ENCODE data around the gene VSTM2B.

VSTM2B gene

DNA sequence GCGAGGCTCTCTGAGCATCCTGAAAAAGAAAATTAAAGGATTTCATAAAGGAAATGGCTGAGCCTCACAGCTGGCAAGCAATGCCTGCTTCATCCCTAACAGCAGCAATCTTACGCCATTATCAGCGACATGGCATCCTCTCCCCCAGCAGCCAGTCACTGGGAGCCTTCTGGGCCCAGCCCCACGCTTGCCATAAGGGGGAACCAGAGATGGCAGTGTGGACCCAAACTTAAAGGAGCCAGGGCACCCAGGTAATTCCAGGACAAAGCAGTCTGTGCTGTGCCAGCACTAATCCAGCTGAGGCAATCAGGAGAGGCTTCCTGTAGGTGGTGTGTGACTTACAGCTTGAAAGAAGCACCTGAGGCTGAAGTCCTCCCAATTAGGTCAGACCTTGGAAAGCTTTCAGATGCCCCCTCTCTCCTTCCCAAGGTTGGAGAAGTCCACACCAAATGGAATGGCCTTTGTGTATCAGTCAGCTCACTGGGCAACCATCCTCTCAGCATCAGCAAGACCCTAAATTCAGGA, 10.3 kb downstream of the VSTM2B start:
- Histone ChIP-seq H4K20me1 (no peaks in the 10 kb centered on the region), H3K27me3 (peaks cover 8% of the 10 kb centered on the region)

GRCh38 chr19:29537181-29537580, 11.4 kb downstream of the VSTM2B start:
- no peak for TF ChIP-seq Cebpa-rat (IDR thresholded peaks at IDR 0.05)
- Histone ChIP-seq H3K36me3 (no peaks in the 10 kb centered on the region), H3K4me2 (no peak overlapping the region), H4K20me1 (no peaks in the 10 kb centered on the region), H3K4me1 (no peaks in the 10 kb centered on the region), H3K27ac (no peak overlapping the region), H3K4me3 (no peak overlapping the region), H3K9ac (no peak overlapping the region), H3K27me3 (no peaks in the 10 kb centered on the region), H3K9me3 (no peaks in the 10 kb centered on the region)

More for the DNA sequence above, 10.3 kb downstream of the VSTM2B start:
- H3K4me2 ChIP-seq = no peak overlapping the region
- H3K27ac ChIP-seq = no peak overlapping the region
- no peaks in the 10 kb centered on the region for H3K9me3 ChIP-seq
- no peak overlapping the region for H3K4me3 ChIP-seq
- no peak for TF ChIP-seq Cebpa-rat (IDR thresholded peaks at IDR 0.05)
- H3K9ac ChIP-seq = no peak overlapping the region
- no peaks in the 10 kb centered on the region for H3K4me1 ChIP-seq
- no peaks in the 10 kb centered on the region for H3K36me3 ChIP-seq

DNA sequence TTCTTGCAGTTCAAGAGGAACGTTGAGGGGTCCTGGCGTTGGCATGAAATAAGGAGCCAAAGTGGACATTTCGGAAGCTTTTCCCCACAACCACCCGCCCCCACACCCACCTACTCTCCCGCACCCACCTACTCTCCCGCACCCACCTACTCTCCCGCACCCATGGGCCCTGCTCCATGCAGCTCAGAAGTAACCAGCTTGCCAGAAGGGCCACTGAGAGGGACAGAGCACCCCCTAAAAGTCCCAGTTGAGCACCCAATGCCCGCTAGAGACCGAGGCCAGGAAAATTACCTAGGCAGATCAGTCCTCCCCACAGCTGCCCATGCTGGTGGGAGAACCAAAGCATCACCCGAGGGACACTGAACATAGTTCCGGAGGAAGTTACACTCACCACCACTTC, 11.8 kb downstream of the VSTM2B start:
- no peaks in the 10 kb centered on the region for H4K20me1 ChIP-seq
- no peak for TF ChIP-seq Cebpa-rat (IDR thresholded peaks at IDR 0.05)
- H3K9me3 ChIP-seq = no peaks in the 10 kb centered on the region

DNA sequence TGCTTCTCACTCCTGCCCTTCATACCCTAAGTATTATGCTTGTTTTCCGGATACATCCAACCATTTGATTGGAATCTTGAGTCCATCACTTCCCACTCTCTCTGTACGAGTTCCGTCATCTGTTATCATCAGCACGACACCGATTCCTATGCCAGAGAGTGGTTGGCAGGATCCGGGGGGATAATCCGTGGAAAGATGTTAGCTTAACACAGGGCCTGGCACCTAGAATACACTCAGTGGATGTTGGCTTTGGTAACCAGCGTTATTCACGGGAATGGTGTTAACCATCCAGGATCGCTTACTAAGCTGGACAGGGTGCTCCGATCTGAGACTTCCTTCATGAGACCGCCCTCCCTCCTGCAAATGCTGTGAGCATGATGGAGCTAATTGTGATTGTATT, 12.4 kb downstream of the VSTM2B start:
- Histone ChIP-seq H4K20me1 (no peaks in the 10 kb centered on the region), H3K9me3 (no peaks in the 10 kb centered on the region), H3K36me3 (no peaks in the 10 kb centered on the region), H3K27ac (no peak overlapping the region), H3K4me3 (no peak overlapping the region), H3K4me2 (no peak overlapping the region), H3K27me3 (no peaks in the 10 kb centered on the region), H3K4me1 (no peaks in the 10 kb centered on the region), H3K9ac (no peak overlapping the region)
- TF ChIP-seq Cebpa-rat (IDR thresholded peaks at IDR 0.05) = no peak

More for the DNA sequence above, 11.8 kb downstream of the VSTM2B start:
- Histone ChIP-seq H3K27me3 (no peaks in the 10 kb centered on the region), H3K27ac (no peak overlapping the region), H3K36me3 (no peaks in the 10 kb centered on the region), H3K4me1 (no peaks in the 10 kb centered on the region), H3K4me3 (no peak overlapping the region), H3K9ac (no peak overlapping the region), H3K4me2 (no peak overlapping the region)

GRCh38 chr19:29538651-29539050, 12.9 kb downstream of the VSTM2B start:
- Histone ChIP-seq H3K9ac (no peak overlapping the region), H3K4me3 (no peak overlapping the region), H4K20me1 (no peaks in the 10 kb centered on the region), H3K4me2 (no peak overlapping the region), H3K36me3 (no peaks in the 10 kb centered on the region), H3K4me1 (no peaks in the 10 kb centered on the region), H3K27me3 (no peaks in the 10 kb centered on the region), H3K9me3 (no peaks in the 10 kb centered on the region), H3K27ac (no peak overlapping the region)
- no peak for TF ChIP-seq Cebpa-rat (IDR thresholded peaks at IDR 0.05)

GRCh38 chr19:29539131-29539530, 13.3 kb downstream of the VSTM2B start:
- H3K36me3 ChIP-seq = no peaks in the 10 kb centered on the region
- H3K4me2 ChIP-seq = no peak overlapping the region
- H3K27ac ChIP-seq = no peak overlapping the region
- no peaks in the 10 kb centered on the region for H3K27me3 ChIP-seq
- no peaks in the 10 kb centered on the region for H3K4me1 ChIP-seq
- H3K9me3 ChIP-seq = no peaks in the 10 kb centered on the region
- no peak for TF ChIP-seq Cebpa-rat (IDR thresholded peaks at IDR 0.05)
- H3K9ac ChIP-seq = no peak overlapping the region
- H4K20me1 ChIP-seq = no peaks in the 10 kb centered on the region
- H3K4me3 ChIP-seq = no peak overlapping the region

DNA sequence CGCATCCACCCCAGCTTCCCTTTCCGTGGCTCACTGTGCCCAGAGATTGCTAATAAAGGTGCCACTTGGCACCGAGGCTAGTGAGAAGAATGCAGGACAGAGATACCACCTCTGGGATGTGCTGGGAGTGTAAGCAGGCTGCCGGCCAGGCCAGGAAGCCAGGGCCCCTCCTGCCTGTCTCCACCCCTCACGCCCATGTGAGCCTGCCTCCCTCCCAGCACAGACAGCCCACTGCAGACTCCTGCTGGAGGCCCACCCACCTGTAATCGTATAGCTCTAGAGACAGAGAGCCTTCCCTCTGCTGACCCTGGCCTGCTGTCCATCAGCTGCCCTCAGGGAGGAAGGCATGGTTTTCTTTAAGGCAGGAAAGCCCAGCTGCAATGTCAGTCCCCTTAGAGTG, 13.9 kb downstream of the VSTM2B start:
- no peak overlapping the region for H3K27ac ChIP-seq
- TF ChIP-seq Cebpa-rat (IDR thresholded peaks at IDR 0.05) = no peak
- H3K27me3 ChIP-seq = no peaks in the 10 kb centered on the region
- H4K20me1 ChIP-seq = no peaks in the 10 kb centered on the region
- H3K36me3 ChIP-seq = no peaks in the 10 kb centered on the region
- no peak overlapping the region for H3K9ac ChIP-seq
- no peak overlapping the region for H3K4me2 ChIP-seq
- H3K4me3 ChIP-seq = no peak overlapping the region
- no peaks in the 10 kb centered on the region for H3K4me1 ChIP-seq
- no peaks in the 10 kb centered on the region for H3K9me3 ChIP-seq

DNA sequence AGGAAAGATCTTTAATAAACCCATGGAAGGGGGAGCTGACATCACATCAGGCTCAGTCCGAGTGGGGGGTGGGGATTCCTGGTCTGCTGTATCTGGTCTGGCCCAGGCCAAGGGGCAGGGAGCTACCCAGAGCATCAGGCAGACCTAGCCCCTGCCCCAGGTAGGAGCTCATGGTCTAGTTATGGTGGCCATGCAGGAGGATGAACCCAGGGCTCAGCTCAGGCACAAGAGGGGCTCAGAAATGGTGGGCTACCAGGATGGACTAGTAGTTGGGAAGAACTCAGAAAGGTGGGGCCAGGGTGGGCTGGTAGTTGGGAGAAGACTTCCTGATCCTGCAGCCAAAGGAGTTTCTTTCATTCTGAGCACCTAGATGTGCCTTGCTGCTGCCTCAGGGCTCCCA, 14.3 kb downstream of the VSTM2B start:
- Histone ChIP-seq H3K4me1 (no peaks in the 10 kb centered on the region), H3K4me2 (no peak overlapping the region), H3K4me3 (no peak overlapping the region), H3K27me3 (no peaks in the 10 kb centered on the region), H3K36me3 (no peaks in the 10 kb centered on the region), H3K9ac (no peak overlapping the region), H4K20me1 (no peaks in the 10 kb centered on the region), H3K9me3 (no peaks in the 10 kb centered on the region), H3K27ac (no peak overlapping the region)
- TF ChIP-seq Cebpa-rat (IDR thresholded peaks at IDR 0.05) = no peak

GRCh38 chr19:29541473-29542253, 15.9 kb downstream of the VSTM2B start:
- no peak for TF ChIP-seq Cebpa-rat (IDR thresholded peaks at IDR 0.05)

DNA sequence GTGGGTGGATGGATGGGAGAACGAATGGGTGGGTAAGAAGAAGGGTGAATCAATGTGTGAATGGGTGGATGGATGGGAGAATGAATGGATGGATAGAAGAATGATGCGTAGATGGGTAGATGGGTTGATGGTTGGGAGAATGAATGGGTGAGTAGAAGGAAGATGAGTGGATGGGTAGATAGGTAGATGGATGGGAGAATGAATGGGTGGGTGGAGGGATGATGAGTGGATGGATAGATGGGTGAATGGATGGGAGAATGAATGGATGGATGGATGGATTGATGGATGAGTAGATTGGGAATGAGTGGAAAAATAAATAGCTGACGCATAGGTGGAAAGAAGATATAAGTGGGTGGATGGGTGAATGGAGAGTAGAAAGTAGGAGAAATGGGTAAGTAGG, 16.5 kb downstream of the VSTM2B start:
- no peak overlapping the region for H3K27ac ChIP-seq
- no peak overlapping the region for H3K9ac ChIP-seq
- H3K27me3 ChIP-seq = no peaks in the 10 kb centered on the region
- no peaks in the 10 kb centered on the region for H3K36me3 ChIP-seq
- H3K9me3 ChIP-seq = no peaks in the 10 kb centered on the region
- no peak for TF ChIP-seq Cebpa-rat (IDR thresholded peaks at IDR 0.05)
- no peaks in the 10 kb centered on the region for H4K20me1 ChIP-seq
- no peak overlapping the region for H3K4me2 ChIP-seq
- H3K4me1 ChIP-seq = no peaks in the 10 kb centered on the region
- H3K4me3 ChIP-seq = no peak overlapping the region

More at GRCh38 chr19:29541473-29542253, 15.9 kb downstream of the VSTM2B start:
- H3K9ac ChIP-seq = no peak overlapping the region
- H3K36me3 ChIP-seq = no peaks in the 10 kb centered on the region
- H3K4me3 ChIP-seq = no peak overlapping the region
- H3K27ac ChIP-seq = no peak overlapping the region
- no peaks in the 10 kb centered on the region for H4K20me1 ChIP-seq
- H3K4me1 ChIP-seq = no peaks in the 10 kb centered on the region
- no peaks in the 10 kb centered on the region for H3K27me3 ChIP-seq
- H3K9me3 ChIP-seq = no peaks in the 10 kb centered on the region
- no peak overlapping the region for H3K4me2 ChIP-seq
